Measurements from ENCODE around the gene KRT86. TPM values are rescaled to one million over a fixed set of nuclear protein-coding genes. Genes with fewer than 3 reads are reported as not detected.

Gene KRT86
- total RNA-seq, 1 donor = under 0.01 TPM

DNA sequence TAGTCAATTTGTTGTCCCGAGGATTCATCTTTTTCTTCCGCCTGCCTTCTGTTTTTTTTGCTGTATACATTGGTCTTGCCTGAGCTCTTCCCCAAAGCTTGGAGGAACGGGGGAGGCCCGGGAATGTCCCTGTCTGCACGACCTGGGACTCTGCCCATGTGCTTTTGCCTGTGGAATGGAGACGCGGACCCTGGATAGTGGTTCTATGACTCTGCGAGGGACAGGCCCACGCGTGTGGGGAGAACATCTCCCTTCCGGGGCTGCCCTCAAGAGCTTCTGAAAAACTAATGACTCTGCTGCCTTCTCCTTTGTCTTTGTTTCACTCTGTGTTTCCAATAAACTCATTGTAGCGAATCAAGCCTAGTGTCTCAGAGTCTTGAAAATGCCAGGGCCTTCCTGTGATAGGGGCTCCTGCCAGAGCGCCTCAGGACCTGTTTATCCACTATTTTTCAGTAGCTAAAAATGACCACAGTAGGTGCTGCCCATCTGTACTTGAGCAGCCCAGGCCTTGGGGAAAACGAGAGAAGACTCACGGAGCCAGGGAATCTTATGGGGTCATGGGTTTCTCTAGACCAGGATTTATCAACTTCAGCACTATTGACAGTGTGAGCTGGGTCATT, 34.5 kb downstream of the KRT86 start:
- H3K4me3 ChIP-seq (ENCODE audit: low read depth, low read length) = peak overlapping the region; percentile 40
- no peak for TF ChIP-seq CTCF (IDR thresholded peaks at IDR 0.05; ENCODE audit: insufficient read depth, low read depth, low read length)
- DNase-seq (ENCODE audit: low read depth) = no peak

- H3K4me3 ChIP-seq (ENCODE audit: low read depth, low read length) = no peak overlapping the region
- no peak for TF ChIP-seq CTCF (IDR thresholded peaks at IDR 0.05; ENCODE audit: insufficient read depth, low read depth, low read length)
- DNase-seq (ENCODE audit: low read depth) = no peak
Observed at GRCh38 chr12:52310622-52311284, 36.3 kb downstream of the KRT86 start.

- DNase-seq (ENCODE audit: low read depth) = no peak
- no peak for TF ChIP-seq CTCF (IDR thresholded peaks at IDR 0.05; ENCODE audit: insufficient read depth, low read depth, low read length)
- H3K4me3 ChIP-seq (ENCODE audit: low read depth, low read length) = no peak overlapping the region
Observed at GRCh38 chr12:52311285-52311648, 36.8 kb downstream of the KRT86 start.

DNA sequence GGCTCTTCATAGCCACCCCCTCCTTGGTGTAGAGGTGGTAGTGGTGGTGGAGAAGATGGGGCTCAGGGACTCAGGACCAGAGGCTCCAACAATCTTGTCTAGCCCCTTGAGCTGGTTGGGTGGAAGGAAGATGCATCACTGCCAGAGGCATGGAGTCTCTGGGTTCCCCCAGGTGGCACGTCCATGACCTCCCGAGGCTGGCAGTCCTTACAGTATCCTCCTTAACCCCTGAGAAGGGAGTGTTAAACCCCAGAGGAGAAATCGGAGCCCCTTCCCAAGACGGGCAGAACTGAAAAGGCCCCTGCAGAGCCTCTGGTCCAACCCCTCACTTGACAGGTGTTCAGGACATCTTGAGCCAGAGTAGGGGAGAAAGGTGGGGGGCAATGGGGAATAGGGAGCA, 37.6 kb downstream of the KRT86 start:
- TF ChIP-seq CTCF (IDR thresholded peaks at IDR 0.05; ENCODE audit: insufficient read depth, low read depth, low read length) = no peak
- DNase-seq (ENCODE audit: low read depth) = no peak
- H3K4me3 ChIP-seq (ENCODE audit: low read depth, low read length) = no peak overlapping the region

- no peak for DNase-seq (ENCODE audit: low read depth)
- no peak for TF ChIP-seq CTCF (IDR thresholded peaks at IDR 0.05; ENCODE audit: insufficient read depth, low read depth, low read length)
- no peak overlapping the region for H3K4me3 ChIP-seq (ENCODE audit: low read depth, low read length)
Observed at GRCh38 chr12:52313461-52313860, 39.0 kb downstream of the KRT86 start.

DNA sequence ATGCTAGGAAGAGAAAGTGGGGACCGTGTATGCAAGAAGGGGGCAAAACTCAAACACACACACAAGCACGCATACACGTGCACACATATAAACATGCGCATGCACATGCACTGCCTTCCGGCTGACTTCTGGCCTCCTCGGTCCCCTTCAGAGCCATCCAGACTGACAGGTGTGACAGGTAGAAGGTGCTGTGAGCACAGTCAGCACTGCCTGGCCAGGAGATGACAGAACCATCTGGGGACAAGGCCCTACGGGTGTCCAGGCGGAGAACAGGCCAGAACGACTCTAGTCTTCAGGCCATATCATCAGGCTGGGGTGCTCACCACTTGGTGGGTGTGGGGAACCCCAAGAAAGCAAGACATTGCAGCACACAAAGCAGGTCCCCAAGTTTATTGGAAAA, 39.5 kb downstream of the KRT86 start:
- no peak for DNase-seq (ENCODE audit: low read depth)
- no peak for TF ChIP-seq CTCF (IDR thresholded peaks at IDR 0.05; ENCODE audit: insufficient read depth, low read depth, low read length)

DNA sequence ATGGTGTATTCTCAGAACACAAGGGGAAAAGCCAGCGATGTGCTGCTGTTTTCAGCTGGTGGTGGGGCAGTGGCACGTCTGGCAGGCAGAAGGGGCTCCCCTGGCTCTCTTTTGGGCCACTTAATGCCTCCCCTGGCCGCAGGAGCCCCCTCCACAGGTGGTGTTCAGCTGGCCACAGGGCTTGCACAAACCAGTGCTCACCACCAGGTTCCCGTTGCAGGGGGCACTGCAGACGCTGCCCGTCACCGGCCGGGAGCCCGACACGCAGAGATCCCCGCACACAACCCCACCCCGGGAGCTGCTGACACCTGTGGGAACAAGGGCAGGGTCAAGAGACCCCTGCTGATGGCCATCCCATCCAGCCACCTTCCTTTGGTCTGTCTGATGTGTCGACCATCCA, 40.1 kb downstream of the KRT86 start:
- H3K4me3 ChIP-seq (ENCODE audit: low read depth, low read length) = no peak overlapping the region
- TF ChIP-seq CTCF (IDR thresholded peaks at IDR 0.05; ENCODE audit: insufficient read depth, low read depth, low read length) = no peak

More for the DNA sequence above, 39.5 kb downstream of the KRT86 start:
- no peak overlapping the region for H3K4me3 ChIP-seq (ENCODE audit: low read depth, low read length)

More for the DNA sequence above, 40.1 kb downstream of the KRT86 start:
- no peak for DNase-seq (ENCODE audit: low read depth)
